GM18870 (cell line): ENCODE measurements around the gene PRSS2.

Source experiments
- ATAC-seq: cut with Tn5 transposase; IDR thresholded peaks from one replicate; pipeline ENCODE4 v1.9.1; 2021; ENCODE audit warnings: moderate library complexity; ENCODE audit not compliant: unreplicated experiment

PRSS2 gene

GRCh38 chr7:142819530-142819929 is 48.8 kb downstream of the PRSS2 start:
- no peak for ATAC-seq

- no peak for ATAC-seq
Observed at GRCh38 chr7:142822714-142823113, 51.9 kb downstream of the PRSS2 start.
